ENCODE results near the gene HK2. TPM values are rescaled to one million over a fixed set of nuclear protein-coding genes. Genes with fewer than 3 reads are reported as not detected.

HK2 gene
- total RNA-seq, 1 experiment from 2014 or later: 9.8 TPM

DNA sequence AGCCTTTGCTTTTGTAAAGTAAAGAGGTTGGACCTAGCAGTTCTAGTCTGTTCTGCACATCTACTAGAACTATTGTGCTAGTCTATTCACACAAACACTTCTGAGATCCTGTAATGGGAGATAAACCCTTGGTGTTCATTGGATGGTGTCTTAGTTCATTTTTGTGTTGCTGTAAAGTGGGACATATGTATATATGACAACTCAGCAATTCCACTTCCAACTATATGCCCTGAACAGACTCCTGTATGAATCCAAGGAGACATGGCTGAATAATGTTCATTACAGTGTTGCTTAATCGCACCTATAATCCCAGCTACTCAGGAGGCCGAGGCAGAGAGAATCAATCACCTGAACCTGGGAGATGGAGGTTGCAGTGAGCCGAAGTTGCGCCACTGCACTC is 23.3 kb downstream of the HK2 start:
- DNase-seq (ENCODE audit: low read depth): no peak

DNA sequence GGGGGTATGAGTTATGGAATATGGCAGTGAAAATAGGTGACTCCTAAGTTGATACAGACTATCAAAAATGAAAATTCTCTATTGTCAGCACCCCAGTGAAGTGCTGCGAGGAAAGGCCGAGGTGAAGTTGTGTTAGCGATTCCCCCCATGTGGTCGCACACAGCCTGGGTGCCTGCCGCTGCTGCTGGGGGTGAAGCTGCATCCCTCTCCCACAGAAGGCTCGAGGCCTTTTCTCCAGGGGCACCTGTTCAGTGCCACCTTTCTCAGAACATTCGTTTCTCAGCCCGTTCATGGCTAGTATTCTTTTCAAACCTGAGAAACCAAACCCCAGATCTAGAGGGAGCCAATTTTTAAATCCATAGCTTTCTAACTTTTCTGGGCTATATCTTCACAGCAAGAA is 23.8 kb downstream of the HK2 start:
- DNase-seq (ENCODE audit: low read depth): no peak

DNA sequence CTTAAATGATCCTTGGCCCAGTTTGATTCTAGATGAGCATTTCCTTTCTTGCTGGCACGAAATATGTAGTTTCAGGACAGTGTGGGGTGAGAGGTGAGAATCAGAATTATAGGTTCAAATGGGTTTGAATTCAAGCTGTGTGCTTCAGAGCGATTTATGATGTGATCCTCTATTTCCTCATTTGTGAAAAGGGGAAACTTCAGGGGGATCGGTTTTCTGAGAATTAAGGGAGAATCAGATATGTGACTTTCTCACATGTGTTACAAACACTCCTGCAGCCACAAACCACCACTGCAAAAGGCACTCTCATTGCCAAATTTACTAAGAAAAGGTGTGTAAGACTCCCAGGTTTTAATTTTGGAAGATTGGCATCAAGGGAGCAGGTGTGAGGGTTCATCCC is 24.4 kb downstream of the HK2 start:
- DNase-seq (ENCODE audit: low read depth): no peak

- DNase-seq (ENCODE audit: low read depth): no peak
These were observed 26.2 kb downstream of the HK2 start for GRCh38 chr2:74860079-74860478.

- DNase-seq (ENCODE audit: low read depth): no peak
These were observed 26.6 kb downstream of the HK2 start for GRCh38 chr2:74860521-74860920.

DNA sequence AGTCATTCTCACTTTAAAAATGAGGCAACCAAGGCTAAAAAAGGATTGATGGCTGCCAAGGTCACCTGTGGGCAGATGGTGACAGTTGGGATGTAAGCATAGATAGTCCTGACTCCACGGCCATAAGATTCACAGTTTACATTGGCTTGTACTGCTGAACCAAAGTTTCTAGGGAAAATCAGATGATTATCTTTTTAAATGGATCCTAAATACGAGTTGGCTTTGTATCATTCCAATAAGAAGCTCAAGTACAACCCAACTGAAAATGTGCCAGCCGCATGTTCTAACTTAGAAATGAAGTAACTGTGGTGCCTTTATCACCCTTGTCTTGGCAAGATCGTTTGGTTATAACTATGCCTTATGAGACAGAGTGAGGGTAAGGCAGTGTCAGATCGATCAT is 27.6 kb downstream of the HK2 start:
- DNase-seq (ENCODE audit: low read depth): no peak

GRCh38 chr2:74862020-74862964 is 28.4 kb downstream of the HK2 start:
- no peak for DNase-seq (ENCODE audit: low read depth)

DNA sequence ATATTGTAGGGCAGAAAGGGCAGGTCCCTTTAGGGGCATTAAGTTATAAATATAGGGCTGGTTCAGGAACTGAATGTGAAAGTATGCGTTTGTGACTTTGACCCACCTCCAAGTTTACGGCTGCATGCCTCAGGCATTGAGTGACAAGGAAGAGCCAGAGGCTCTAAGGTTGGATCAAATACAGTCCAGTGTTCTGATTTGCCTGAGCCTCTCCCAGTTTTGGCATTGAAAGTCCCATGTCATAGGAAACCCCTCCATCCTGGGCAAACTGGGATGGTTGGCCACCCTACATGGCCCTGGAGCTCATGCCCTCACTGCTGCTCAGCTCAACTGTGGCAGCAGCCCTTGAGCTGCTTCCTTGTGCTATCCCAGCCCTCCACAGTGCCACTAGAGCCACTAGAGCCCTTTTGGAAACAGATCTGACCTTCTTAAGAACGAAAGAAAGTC is 29.9 kb downstream of the HK2 start:
- DNase-seq (ENCODE audit: low read depth): no peak

GRCh38 chr2:74864728-74865722 is 31.1 kb downstream of the HK2 start:
- DNase-seq (ENCODE audit: low read depth): peak; percentile 73

DNA sequence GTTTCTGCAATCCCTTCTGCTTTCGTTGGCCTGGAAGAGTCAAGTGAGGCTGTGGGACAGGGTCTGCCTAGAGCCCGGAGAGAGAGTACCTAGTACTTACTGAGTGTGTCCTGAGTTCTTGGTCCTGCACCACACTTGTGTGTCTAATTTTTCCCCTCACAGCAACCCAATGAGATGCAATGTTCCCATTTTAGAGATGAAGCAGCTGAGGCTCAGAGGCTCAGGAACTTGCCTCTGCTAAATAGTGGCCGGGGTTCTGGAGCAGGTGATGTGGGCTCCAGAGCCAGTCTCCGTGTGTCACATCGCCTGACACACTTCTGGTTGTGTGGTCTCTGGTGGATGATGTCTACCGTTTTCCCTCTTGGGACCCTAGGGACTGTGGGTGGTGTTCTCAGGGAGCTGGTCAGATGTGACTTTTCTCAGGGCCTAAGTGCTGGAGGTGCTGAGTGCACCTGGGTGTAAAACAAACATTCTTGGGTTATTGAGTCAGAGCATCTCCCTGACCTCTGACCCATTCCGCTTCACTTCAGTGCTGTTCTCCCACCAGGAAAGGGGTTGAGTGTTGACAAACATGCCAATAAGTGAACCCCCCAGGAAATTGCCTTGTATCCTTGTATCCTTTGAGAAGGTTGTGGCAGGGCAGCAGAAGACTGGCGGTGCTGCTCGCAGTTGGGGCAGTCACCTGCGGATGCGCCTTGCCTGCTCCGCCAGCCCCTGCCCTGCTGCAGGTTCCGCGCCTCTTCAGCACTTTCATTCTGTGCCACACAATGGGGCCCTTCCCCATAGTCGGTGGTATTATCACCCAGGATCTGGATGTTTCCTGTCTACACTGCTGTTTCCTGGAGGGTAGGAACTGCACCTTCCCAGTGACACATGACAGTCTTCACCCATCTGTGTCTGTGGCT is 32.1 kb downstream of the HK2 start:
- DNase-seq (ENCODE audit: low read depth): no peak

DNA sequence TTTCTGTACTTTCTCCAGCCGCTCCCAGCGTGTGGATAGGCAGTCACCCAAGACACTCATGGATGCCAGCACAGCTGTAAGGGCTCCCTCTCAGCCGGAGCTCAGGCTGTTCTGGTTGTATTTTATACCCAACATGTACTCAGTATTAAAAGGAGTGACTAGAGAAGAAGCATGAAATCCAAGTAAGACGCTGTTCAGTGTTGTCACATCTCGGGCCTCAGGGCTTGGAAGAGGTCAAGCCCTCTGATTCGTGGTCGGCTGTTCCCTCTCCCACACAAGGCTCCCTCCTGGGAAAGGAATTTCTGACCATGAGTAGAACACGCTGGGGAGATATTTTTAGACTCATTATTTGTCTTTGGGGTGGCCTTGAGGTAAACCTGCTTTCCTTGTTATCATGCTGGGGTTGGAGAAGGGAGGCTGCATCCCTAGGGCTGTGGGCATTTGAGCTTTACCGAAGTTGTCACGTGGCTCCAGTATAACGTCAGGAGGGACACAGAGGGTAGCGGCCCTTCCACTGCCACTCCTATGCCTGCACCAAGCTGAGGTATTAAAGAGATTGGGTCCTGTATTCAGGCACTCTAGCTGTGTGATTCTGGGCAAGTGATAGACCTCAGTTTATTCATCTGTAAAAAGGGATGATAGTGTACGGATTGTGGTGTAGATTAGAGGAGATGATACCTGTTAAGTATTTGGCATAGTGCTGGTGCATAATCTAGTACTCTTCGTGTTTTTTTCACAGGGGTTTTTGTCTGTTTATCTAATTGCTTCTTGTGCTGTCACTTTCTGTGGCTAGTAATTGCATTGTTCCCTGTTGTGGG is 34.1 kb downstream of the HK2 start:
- peak; percentile 81 for DNase-seq (ENCODE audit: low read depth)

GRCh38 chr2:74869517-74869916 is 35.6 kb downstream of the HK2 start:
- DNase-seq (ENCODE audit: low read depth): no peak

GRCh38 chr2:74870951-74871350 is 37.0 kb downstream of the HK2 start:
- DNase-seq (ENCODE audit: low read depth): no peak

GRCh38 chr2:74871414-74871813 is 37.5 kb downstream of the HK2 start:
- DNase-seq (ENCODE audit: low read depth): no peak

- no peak for DNase-seq (ENCODE audit: low read depth)
These were observed 38.5 kb downstream of the HK2 start for GRCh38 chr2:74872389-74872836.

DNA sequence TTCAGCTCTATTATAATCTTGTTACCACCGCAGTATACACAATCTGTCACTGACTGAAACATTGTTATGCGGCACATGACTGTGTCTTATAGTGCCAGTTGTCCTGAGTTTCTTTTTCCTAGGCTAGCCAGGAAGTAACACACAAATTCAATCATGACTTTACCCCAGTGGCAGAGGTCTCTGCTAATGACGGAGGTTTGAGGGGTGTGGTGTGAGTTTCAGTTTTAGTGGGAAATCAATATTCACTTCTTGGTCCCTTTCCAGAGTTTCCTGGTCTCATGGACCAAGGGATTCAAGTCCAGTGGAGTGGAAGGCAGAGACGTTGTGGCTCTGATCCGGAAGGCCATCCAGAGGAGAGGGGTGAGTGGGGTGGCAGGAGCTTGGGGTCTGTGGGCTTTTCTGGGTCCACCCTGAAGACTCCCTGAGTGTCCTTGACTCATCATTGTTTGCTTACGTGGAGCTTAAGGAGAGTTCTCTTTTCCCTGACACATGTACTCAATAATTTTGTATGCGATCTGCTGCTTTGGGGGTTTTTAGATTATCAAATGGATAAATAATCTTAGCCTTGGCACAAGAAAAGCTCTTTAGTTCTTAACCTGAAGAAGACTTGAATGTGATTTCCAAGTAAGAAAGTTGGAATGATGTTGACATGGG is 39.2 kb downstream of the HK2 start:
- no peak for DNase-seq (ENCODE audit: low read depth)

GRCh38 chr2:74873678-74874640 is 40.0 kb downstream of the HK2 start:
- DNase-seq (ENCODE audit: low read depth): no peak

Data from LHCN-M2 (cell line).